Neural progenitor cell (in vitro differentiated cells): ENCODE measurements around the gene ZNF710. TPM values are rescaled to one million over a fixed set of nuclear protein-coding genes. Genes with fewer than 3 reads are reported as not detected.

ENCODE experiments used
- DNase-seq: peaks from one replicate; pipeline ENCODE4 v3.0.0-alpha.2; 2016; ENCODE audit warnings: low spot score
- H2AFZ ChIP-seq: fragments of 200-600 bp; sonication (generic); replicated peaks from 2 replicates; pipeline ENCODE4 v1.6.1; 2016; ENCODE audit warnings: antibody characterized with exemption
- H3F3A ChIP-seq: fragments of 200-600 bp; sonication (generic); 2 replicates; pipeline ENCODE4 v1.6.1; 2016; ENCODE audit warnings: antibody characterized with exemption, low read depth
- H3K27ac ChIP-seq: fragments of 200-600 bp; sonication (generic); 2 replicates; pipeline ENCODE4 v1.5.1; 2016; ENCODE audit warnings: mild to moderate bottlenecking
- H3K27me3 ChIP-seq: fragments of 200-600 bp; sonication (generic); 2 replicates; pipeline ENCODE4 v1.6.1; 2016; ENCODE audit warnings: mild to moderate bottlenecking, moderate library complexity
- H3K36me3 ChIP-seq: fragments of 200-600 bp; sonication (generic); 2 replicates; pipeline ENCODE4 v1.5.1; 2016
- H3K4me1 ChIP-seq: fragments of 200-600 bp; sonication (generic); 2 replicates; pipeline ENCODE4 v1.6.1; 2016; ENCODE audit warnings: mixed run types
- H3K4me2 ChIP-seq: fragments of 200-600 bp; sonication (generic); 2 replicates; pipeline ENCODE4 v1.6.1; 2016
- H3K4me3 ChIP-seq: fragments of 200-600 bp; sonication (generic); 2 replicates; pipeline ENCODE4 v1.5.1; 2016
- H3K79me2 ChIP-seq: fragments of 200-600 bp; sonication (generic); 2 replicates; pipeline ENCODE4 v1.6.1; 2016; ENCODE audit warnings: low read depth
- H3K9ac ChIP-seq: fragments of 200-600 bp; sonication (generic); 2 replicates; pipeline ENCODE4 v1.6.1; 2016
- H3K9me3 ChIP-seq: fragments of 200-600 bp; sonication (generic); 2 replicates; pipeline ENCODE4 v1.5.1; 2016; ENCODE audit warnings: low read depth
- H4K20me1 ChIP-seq: fragments of 200-600 bp; sonication (generic); 2 replicates; pipeline ENCODE4 v1.6.1; 2016; ENCODE audit warnings: low read depth
- H3K27ac Mint-ChIP-seq: 3 replicates; pipeline ENCODE4 v1.8.0; 2021; ENCODE audit warnings: mixed read lengths
- H3K27me3 Mint-ChIP-seq: 2 replicates; pipeline ENCODE4 v1.8.0; 2022; ENCODE audit warnings: low read depth, mild to moderate bottlenecking, inconsistent platforms, moderate library complexity, mixed read lengths; ENCODE audit not compliant: insufficient read depth
- H3K36me3 Mint-ChIP-seq: 3 replicates; pipeline ENCODE4 v1.8.0; 2021; ENCODE audit warnings: mixed read lengths
- H3K4me1 Mint-ChIP-seq: 3 replicates; pipeline ENCODE4 v1.8.0; 2021; ENCODE audit warnings: mixed read lengths
- H3K4me3 Mint-ChIP-seq: 3 replicates; pipeline ENCODE4 v1.8.0; 2021; ENCODE audit warnings: mild to moderate bottlenecking, moderate library complexity, mixed read lengths
- H3K9me3 Mint-ChIP-seq: 3 replicates; pipeline ENCODE4 v1.8.0; 2020; ENCODE audit warnings: mixed read lengths
- CTCF ChIP-seq: fragments of 200-600 bp; sonication (generic); IDR thresholded peaks from 2 replicates; pipeline ENCODE4 v1.5.1; 2017; ENCODE audit warnings: antibody characterized with exemption, mild to moderate bottlenecking
- EZH2 ChIP-seq: fragments of 200-600 bp; sonication (generic); IDR thresholded peaks from 2 replicates; pipeline ENCODE4 v1.6.1; 2017; ENCODE audit warnings: antibody characterized with exemption, mild to moderate bottlenecking, moderate library complexity
- EZH2phosphoT487 ChIP-seq: fragments of 200-600 bp; sonication (generic); IDR thresholded peaks from 2 replicates; pipeline ENCODE4 v1.6.1; 2017; ENCODE audit warnings: antibody characterized with exemption
- total RNA-seq: library from RNA; depleted of rRNA; stranded (reverse); fragments of >200 nt; gene quantifications from 2 replicates; pipeline ENCODE4 v1.2.3, GENCODE V29; 2015; ENCODE audit warnings: low replicate concordance

The ZNF710 gene
- total RNA-seq, 1 donor from 2014 or later = 14.9 TPM

DNA sequence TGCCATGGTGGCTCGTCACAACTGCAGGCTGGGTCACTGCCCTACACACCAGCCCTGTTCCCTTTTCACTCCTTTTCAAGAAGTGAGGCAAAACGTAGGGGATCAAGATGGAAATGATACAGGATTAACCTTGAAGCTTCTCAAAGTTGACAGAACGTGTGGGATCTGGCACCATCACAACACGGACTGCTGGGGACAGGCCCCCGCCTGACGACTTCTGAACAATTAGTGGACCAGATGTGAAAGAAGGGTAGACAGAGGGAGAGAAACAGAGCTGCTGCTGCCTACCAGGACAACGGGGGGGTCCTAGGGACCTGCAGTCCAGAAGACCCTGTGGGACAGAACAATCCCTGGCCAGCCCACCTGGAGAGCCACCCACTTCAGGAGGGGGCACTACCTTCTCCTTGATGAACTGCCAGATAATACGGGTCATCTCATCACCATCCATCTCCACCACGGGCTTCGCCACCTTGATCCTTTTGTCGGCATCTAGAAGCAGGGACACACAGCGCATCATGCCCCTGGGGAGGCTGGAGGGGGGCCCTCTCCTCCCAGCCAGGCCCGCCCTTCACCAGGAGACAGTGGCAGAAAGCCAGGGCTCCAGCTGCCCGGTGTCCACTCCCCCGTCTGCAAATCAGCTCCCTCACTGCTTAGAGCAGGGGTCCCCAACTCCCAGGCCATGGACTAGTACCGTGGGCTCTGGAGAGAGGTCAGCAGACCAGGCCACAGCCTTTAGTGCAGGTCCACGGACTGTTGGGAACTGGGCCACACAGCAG, 90.2 kb downstream of the ZNF710 start:
- no peak overlapping the region for H3K27ac Mint-ChIP-seq
- Histone ChIP-seq H3K36me3 (no peaks in the 10 kb centered on the region), H3K4me2 (no peak overlapping the region), H3F3A (peaks cover 4% of the 10 kb centered on the region), H3K27me3 (no peaks in the 10 kb centered on the region), H3K4me3 (no peak overlapping the region), H3K27ac (no peak overlapping the region), H4K20me1 (peaks cover 27% of the 10 kb centered on the region), H2AFZ (no peak overlapping the region), H3K9ac (no peak overlapping the region), H3K79me2 (peaks cover 34% of the 10 kb centered on the region), H3K9me3 (no peaks in the 10 kb centered on the region), H3K4me1 (no peaks in the 10 kb centered on the region)
- TF ChIP-seq CTCF = no peak
- no peak for TF ChIP-seq EZH2phosphoT487
- TF ChIP-seq EZH2 = no peak
- H3K36me3 Mint-ChIP-seq = peaks cover 35% of the 10 kb centered on the region
- H3K4me1 Mint-ChIP-seq = peaks cover 10% of the 10 kb centered on the region
- no peak for DNase-seq
- no peaks in the 10 kb centered on the region for H3K9me3 Mint-ChIP-seq
- H3K4me3 Mint-ChIP-seq = no peak overlapping the region
- H3K27me3 Mint-ChIP-seq = peaks cover 6% of the 10 kb centered on the region

DNA sequence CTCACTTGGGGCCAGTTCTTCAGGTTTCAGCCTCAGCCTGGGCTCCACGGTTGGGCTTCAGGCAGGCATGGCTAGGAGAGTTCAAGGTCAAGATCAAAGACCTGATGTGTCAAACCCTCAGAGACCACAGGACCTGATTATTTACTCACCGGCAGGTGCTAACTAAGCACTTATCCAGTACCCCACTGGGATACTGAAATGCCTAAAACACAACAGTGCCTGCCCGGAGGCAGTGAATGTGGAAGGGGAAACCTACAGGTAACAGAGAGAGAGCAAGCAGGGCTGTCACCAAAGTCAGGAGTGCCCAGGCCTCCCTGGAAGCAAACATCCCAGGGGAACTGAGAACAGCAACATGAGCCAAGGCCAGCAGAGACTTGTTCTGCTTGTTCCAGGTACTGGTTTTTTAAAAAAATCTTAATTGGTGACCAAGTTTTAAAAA, 94.4 kb downstream of the ZNF710 start:
- Histone ChIP-seq H3K4me2 (no peak overlapping the region), H2AFZ (no peak overlapping the region), H3K9ac (no peak overlapping the region), H4K20me1 (peaks cover 64% of the 10 kb centered on the region), H3K27ac (no peak overlapping the region), H3K27me3 (no peaks in the 10 kb centered on the region), H3K79me2 (peaks cover 76% of the 10 kb centered on the region), H3K9me3 (no peaks in the 10 kb centered on the region), H3K4me3 (no peak overlapping the region), H3K36me3 (no peaks in the 10 kb centered on the region), H3F3A (no peaks in the 10 kb centered on the region), H3K4me1 (peaks cover 6% of the 10 kb centered on the region)
- peaks cover 27% of the 10 kb centered on the region for H3K36me3 Mint-ChIP-seq
- H3K4me3 Mint-ChIP-seq = no peak overlapping the region
- no peak overlapping the region for H3K27ac Mint-ChIP-seq
- H3K27me3 Mint-ChIP-seq = peaks cover 7% of the 10 kb centered on the region
- DNase-seq = no peak
- H3K4me1 Mint-ChIP-seq = peaks cover 32% of the 10 kb centered on the region
- no peaks in the 10 kb centered on the region for H3K9me3 Mint-ChIP-seq
- no peak for TF ChIP-seq CTCF
- TF ChIP-seq EZH2phosphoT487 = no peak
- TF ChIP-seq EZH2 = no peak

DNA sequence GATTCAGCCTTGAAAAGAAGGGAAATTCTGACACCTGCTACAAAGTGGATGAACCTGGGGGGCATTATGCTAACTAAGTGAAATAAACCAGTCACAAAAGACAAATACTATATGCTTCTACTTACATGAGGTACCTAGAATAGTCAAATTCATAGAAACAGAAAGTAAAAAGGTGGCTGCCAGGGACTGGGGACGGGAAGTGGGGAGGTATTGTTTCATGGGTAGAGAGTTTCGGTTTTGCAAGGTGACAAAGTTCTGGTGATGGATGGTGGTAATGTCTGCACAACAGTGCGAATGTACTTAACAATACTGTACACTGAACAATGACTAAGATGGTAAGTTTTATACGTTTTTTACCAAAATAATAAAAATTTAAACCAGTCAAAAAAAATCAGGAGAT, 96.4 kb downstream of the ZNF710 start:
- H4K20me1 ChIP-seq = peaks cover 70% of the 10 kb centered on the region
- H3K79me2 ChIP-seq = peaks cover 86% of the 10 kb centered on the region
- H2AFZ ChIP-seq = no peak overlapping the region
- no peak overlapping the region for H3K4me3 Mint-ChIP-seq
- no peak overlapping the region for H3K9ac ChIP-seq
- peaks cover 6% of the 10 kb centered on the region for H3K27me3 Mint-ChIP-seq
- H3K4me2 ChIP-seq = no peak overlapping the region
- H3K27ac Mint-ChIP-seq = no peak overlapping the region
- no peak overlapping the region for H3K27ac ChIP-seq
- no peaks in the 10 kb centered on the region for H3K27me3 ChIP-seq
- H3K36me3 ChIP-seq = no peaks in the 10 kb centered on the region
- H3K9me3 Mint-ChIP-seq = no peaks in the 10 kb centered on the region
- peaks cover 18% of the 10 kb centered on the region for H3K36me3 Mint-ChIP-seq
- no peaks in the 10 kb centered on the region for H3K9me3 ChIP-seq
- peaks cover 42% of the 10 kb centered on the region for H3K4me1 Mint-ChIP-seq
- peaks cover 11% of the 10 kb centered on the region for H3K4me1 ChIP-seq
- H3K4me3 ChIP-seq = no peak overlapping the region
- peaks cover under 1% of the 10 kb centered on the region for H3F3A ChIP-seq
- TF ChIP-seq EZH2phosphoT487 (no peak), CTCF (no peak), EZH2 (no peak)
- DNase-seq = no peak
